ENCODE measurements around the gene ME2.
"Not testable (repeated sequence)": the region's sequence is repeated elsewhere in the genome, so short reads cannot be mapped to it uniquely, and the experiment has no call there.

Gene ME2

GRCh38 chr18:50861617-50862016 lies 17.3 kb upstream of the ME2 start:
- DNase-seq (ENCODE audit: low read depth), result no peak

- DNase-seq (ENCODE audit: low read depth), result no peak
Observed at GRCh38 chr18:50862401-50862800, 16.5 kb upstream of the ME2 start.

GRCh38 chr18:50863840-50864375 lies 15.0 kb upstream of the ME2 start:
- DNase-seq (ENCODE audit: low read depth), result no peak

- no peak for DNase-seq (ENCODE audit: low read depth)
Observed at GRCh38 chr18:50866765-50867164, 12.2 kb upstream of the ME2 start.

- DNase-seq (ENCODE audit: low read depth), result no peak
Observed at GRCh38 chr18:50869150-50869549, 9.8 kb upstream of the ME2 start.

GRCh38 chr18:50870138-50870845 lies 8.6 kb upstream of the ME2 start:
- no peak for DNase-seq (ENCODE audit: low read depth)

- no peak for DNase-seq (ENCODE audit: low read depth)
Observed at GRCh38 chr18:50871846-50872245, 7.1 kb upstream of the ME2 start.

- DNase-seq (ENCODE audit: low read depth), result no peak
Observed at GRCh38 chr18:50875966-50876536, 2.9 kb upstream of the ME2 start.

- no peak for DNase-seq (ENCODE audit: low read depth)
Observed at GRCh38 chr18:50877545-50878265, 1.2 kb upstream of the ME2 start.

GRCh38 chr18:50879302-50880118 lies 592 bp downstream of the ME2 start:
- peak; percentile 8 for DNase-seq (ENCODE audit: low read depth)

- DNase-seq (ENCODE audit: low read depth), result no peak
Observed at GRCh38 chr18:50880119-50880465, 1.2 kb downstream of the ME2 start.

GRCh38 chr18:50880944-50881343 lies 2.0 kb downstream of the ME2 start:
- DNase-seq (ENCODE audit: low read depth), result not testable (repeated sequence)

- DNase-seq (ENCODE audit: low read depth), result no peak
Observed at GRCh38 chr18:50886929-50887328, 8.0 kb downstream of the ME2 start.

- DNase-seq (ENCODE audit: low read depth), result no peak
Observed at GRCh38 chr18:50895350-50896045, 16.6 kb downstream of the ME2 start.

GRCh38 chr18:50896093-50896492 lies 17.2 kb downstream of the ME2 start:
- DNase-seq (ENCODE audit: low read depth), result no peak

- no peak for DNase-seq (ENCODE audit: low read depth)
Observed at GRCh38 chr18:50898919-50899318, 20.0 kb downstream of the ME2 start.

GRCh38 chr18:50902797-50903196 lies 23.9 kb downstream of the ME2 start:
- no peak for DNase-seq (ENCODE audit: low read depth)

- no peak for DNase-seq (ENCODE audit: low read depth)
Observed at GRCh38 chr18:50906843-50907242, 27.9 kb downstream of the ME2 start.

GRCh38 chr18:50909261-50909660 lies 30.3 kb downstream of the ME2 start:
- DNase-seq (ENCODE audit: low read depth), result no peak

- DNase-seq (ENCODE audit: low read depth), result no peak
Observed at GRCh38 chr18:50911006-50911405, 32.1 kb downstream of the ME2 start.

GRCh38 chr18:50917021-50917420 lies 38.1 kb downstream of the ME2 start:
- no peak for DNase-seq (ENCODE audit: low read depth)

- no peak for DNase-seq (ENCODE audit: low read depth)
Observed at GRCh38 chr18:50918153-50918552, 39.2 kb downstream of the ME2 start.
